ENCODE results near the gene TTC7B. TPM values are rescaled to one million over a fixed set of nuclear protein-coding genes. Genes with fewer than 3 reads are reported as not detected.

TTC7B gene
- total RNA-seq, 1 experiment from 2014 or later, result 40.9 TPM

- Histone ChIP-seq H3K27ac (ENCODE audit: low read length) (no peak overlapping the region), H3K36me3 (ENCODE audit: control insufficient read depth, insufficient read depth, low read length) (no peaks in the 10 kb centered on the region), H3K4me3 (ENCODE audit: low read depth in 2 of 2, low read length in 2 of 2) (no peak overlapping the region), H3K27me3 (ENCODE audit: control insufficient read depth, insufficient read depth, low read length) (no peaks in the 10 kb centered on the region), H3K4me1 (ENCODE audit: control insufficient read depth, insufficient read depth, low read length) (no peaks in the 10 kb centered on the region), H3K9me3 (ENCODE audit: control insufficient read depth, insufficient read depth, low read depth, low read length) (no peaks in the 10 kb centered on the region)
- ATAC-seq (0 out of 2 replicates have a peak, but pooled peaks have one; percentile 53), DNase-seq (ENCODE audit: low read depth, low spot score) (no peak)
- in situ Hi-C loops (cut with HindIII; ENCODE audit: low pct_unique_long_range_greater_than_20kb, low sequenced_read_pairs), result no loop called here
- ChIA-PET POLR2A (no interaction called here), CTCF (no interaction called here)
- BruUV-seq (replicated peaks), result no TSS peak
- TF ChIP-seq CTCF (IDR thresholded peaks at IDR 0.05) (no peak), TCF7L2 (IDR thresholded peaks at IDR 0.05; ENCODE audit: low read depth, low read length) (no peak), POLR2AphosphoS5 (IDR thresholded peaks at IDR 0.05; ENCODE audit: low read depth, low read length) (no peak), SIN3A (IDR thresholded peaks at IDR 0.05; ENCODE audit: borderline replicate concordance, insufficient read depth, low read depth, low read length) (no peak), REST (IDR thresholded peaks at IDR 0.05; ENCODE audit: insufficient read depth in 1 of 2, low read depth in 2 of 2, low read length in 1 of 2) (no peak)
- intact Hi-C loops (cut with micrococcal nuclease; ENCODE audit: unreplicated experiment), result no loop called here
These were observed 32.9 kb upstream of the TTC7B start for GRCh38 chr14:90848944-90849731.

- no TSS peak for BruUV-seq (replicated peaks)
- Histone ChIP-seq H3K27ac (ENCODE audit: low read length) (no peak overlapping the region), H3K4me3 (ENCODE audit: low read depth in 2 of 2, low read length in 2 of 2) (no peak overlapping the region), H3K27me3 (ENCODE audit: control insufficient read depth, insufficient read depth, low read length) (no peaks in the 10 kb centered on the region), H3K9me3 (ENCODE audit: control insufficient read depth, insufficient read depth, low read depth, low read length) (no peaks in the 10 kb centered on the region), H3K4me1 (ENCODE audit: control insufficient read depth, insufficient read depth, low read length) (no peaks in the 10 kb centered on the region), H3K36me3 (ENCODE audit: control insufficient read depth, insufficient read depth, low read length) (no peaks in the 10 kb centered on the region)
- in situ Hi-C loops (cut with HindIII; ENCODE audit: low pct_unique_long_range_greater_than_20kb, low sequenced_read_pairs), result no loop called here
- no peak for ATAC-seq
- POLR2A ChIA-PET, result no interaction called here
- no peak for DNase-seq (ENCODE audit: low read depth, low spot score)
- intact Hi-C loops (cut with micrococcal nuclease; ENCODE audit: unreplicated experiment), result no loop called here
- CTCF ChIA-PET, result no interaction called here
- no peak for TF ChIP-seq POLR2AphosphoS5 (IDR thresholded peaks at IDR 0.05; ENCODE audit: low read depth, low read length)
- TF ChIP-seq CTCF (IDR thresholded peaks at IDR 0.05), result no peak
These were observed 30.3 kb upstream of the TTC7B start for GRCh38 chr14:90846511-90846910.
